A673 (cell line): ENCODE results near the gene SCAI.

Experiments
- EZH2 ChIP-seq: fragments of 200-600 bp; sonication (generic); IDR thresholded peaks from 2 replicates; pipeline ENCODE4 v1.6.1; 2017; ENCODE audit warnings: borderline replicate concordance, low read depth, mild to moderate bottlenecking, mixed read lengths, antibody characterized with exemption, low read length; ENCODE audit not compliant: poor library complexity, severe bottlenecking
- TF ChIP-seq, protein P1 (sequence below): fragments of 300-800, 200-600 bp; sonication (generic); conservative IDR thresholded peaks from 2 replicates; pipeline ENCODE4 v1.5.1; 2017; ENCODE audit warnings: low read depth, mild to moderate bottlenecking, antibody characterized with exemption, low read length, moderate library complexity, mixed read lengths

DNA sequence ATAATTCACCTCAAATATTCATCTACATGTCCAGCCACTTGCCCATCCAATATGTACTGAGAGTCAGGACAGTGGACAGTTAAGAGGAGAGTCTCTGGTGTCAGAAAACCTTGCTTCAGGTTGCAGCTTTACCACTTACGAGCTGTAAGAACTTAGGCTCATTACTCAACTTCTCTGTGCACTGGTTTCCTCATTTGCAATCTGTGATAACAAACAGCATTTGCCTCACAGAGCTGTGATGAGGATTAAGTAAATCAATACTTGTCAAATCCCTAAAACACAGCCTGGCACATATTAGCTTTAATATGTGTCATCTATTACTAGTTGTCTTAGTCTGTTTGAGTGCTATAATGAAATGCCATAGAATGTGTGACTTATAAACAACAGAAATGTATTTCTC is 211.0 kb downstream of the SCAI start:
- TF ChIP-seq, protein P1, sequence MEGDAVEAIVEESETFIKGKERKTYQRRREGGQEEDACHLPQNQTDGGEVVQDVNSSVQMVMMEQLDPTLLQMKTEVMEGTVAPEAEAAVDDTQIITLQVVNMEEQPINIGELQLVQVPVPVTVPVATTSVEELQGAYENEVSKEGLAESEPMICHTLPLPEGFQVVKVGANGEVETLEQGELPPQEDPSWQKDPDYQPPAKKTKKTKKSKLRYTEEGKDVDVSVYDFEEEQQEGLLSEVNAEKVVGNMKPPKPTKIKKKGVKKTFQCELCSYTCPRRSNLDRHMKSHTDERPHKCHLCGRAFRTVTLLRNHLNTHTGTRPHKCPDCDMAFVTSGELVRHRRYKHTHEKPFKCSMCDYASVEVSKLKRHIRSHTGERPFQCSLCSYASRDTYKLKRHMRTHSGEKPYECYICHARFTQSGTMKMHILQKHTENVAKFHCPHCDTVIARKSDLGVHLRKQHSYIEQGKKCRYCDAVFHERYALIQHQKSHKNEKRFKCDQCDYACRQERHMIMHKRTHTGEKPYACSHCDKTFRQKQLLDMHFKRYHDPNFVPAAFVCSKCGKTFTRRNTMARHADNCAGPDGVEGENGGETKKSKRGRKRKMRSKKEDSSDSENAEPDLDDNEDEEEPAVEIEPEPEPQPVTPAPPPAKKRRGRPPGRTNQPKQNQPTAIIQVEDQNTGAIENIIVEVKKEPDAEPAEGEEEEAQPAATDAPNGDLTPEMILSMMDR, result no peak
- TF ChIP-seq EZH2, result no peak
